Measurements from ENCODE around the gene GGA3.

DNA sequence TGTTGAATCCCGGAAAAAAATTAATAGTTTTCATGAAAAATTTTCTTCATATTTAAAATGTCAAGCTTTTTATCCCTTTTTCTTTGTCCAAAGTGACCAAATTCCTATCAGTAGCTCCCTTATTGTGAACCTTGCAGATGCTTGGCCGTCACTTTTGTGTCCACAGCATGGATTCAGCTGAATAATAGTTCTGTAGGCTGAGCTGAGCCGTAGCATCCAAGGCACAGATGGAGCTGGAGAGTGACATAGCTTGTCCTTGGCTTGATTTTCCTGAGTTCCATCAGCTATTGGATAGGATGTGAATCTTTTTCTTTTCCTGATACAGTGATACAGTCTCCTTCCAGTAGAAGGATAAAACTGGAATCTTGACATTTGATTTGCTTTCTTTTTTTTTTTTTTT, 52.3 kb downstream of the GGA3 start:
- TF ChIP-seq POLR2A (IDR thresholded peaks at IDR 0.05; ENCODE audit: low read depth, low read length) (no peak), POLR2AphosphoS5 (IDR thresholded peaks at IDR 0.05; ENCODE audit: low read depth, low read length) (no peak), TAF1 (IDR thresholded peaks at IDR 0.05; ENCODE audit: low read depth, low read length) (no peak), SPI1 (IDR thresholded peaks at IDR 0.05; ENCODE audit: low read depth, low read length) (no peak), POU2F2 (IDR thresholded peaks at IDR 0.05; ENCODE audit: low read depth, low read length) (no peak), PAX5 (IDR thresholded peaks at IDR 0.05; ENCODE audit: insufficient read depth, low read length, severe bottlenecking) (no peak)

Data from GM12891 (cell line).